NB4 (cell line): ENCODE results near the gene CLEC3B.

Experiments
- DNase-seq: peaks from one replicate; pipeline ENCODE4 v3.0.0; 2010; ENCODE audit warnings: low read depth
- H3K4me3 ChIP-seq: one replicate; pipeline ENCODE4 v1.5.1; 2011; ENCODE audit warnings: mild to moderate bottlenecking, low read depth, low read length, moderate library complexity
- MYC ChIP-seq: IDR thresholded peaks from 2 replicates; pipeline ENCODE4 v1.6.1; 2011; ENCODE audit warnings: low read depth, low read length
- POLR2A ChIP-seq: IDR thresholded peaks from 2 replicates; pipeline ENCODE4 v1.6.1; 2011; ENCODE audit warnings: mild to moderate bottlenecking; ENCODE audit not compliant: insufficient read length; ENCODE audit errors: extremely low read depth
- TF ChIP-seq, protein P1 (sequence below): IDR thresholded peaks from one replicate; pipeline ENCODE4 v1.5.1; 2012; ENCODE audit warnings: low read depth, low read length
- TF ChIP-seq, protein P2 (sequence below): IDR thresholded peaks from 2 replicates; pipeline ENCODE4 v1.6.1; 2011; ENCODE audit warnings: low read depth, low read length

CLEC3B gene

DNA sequence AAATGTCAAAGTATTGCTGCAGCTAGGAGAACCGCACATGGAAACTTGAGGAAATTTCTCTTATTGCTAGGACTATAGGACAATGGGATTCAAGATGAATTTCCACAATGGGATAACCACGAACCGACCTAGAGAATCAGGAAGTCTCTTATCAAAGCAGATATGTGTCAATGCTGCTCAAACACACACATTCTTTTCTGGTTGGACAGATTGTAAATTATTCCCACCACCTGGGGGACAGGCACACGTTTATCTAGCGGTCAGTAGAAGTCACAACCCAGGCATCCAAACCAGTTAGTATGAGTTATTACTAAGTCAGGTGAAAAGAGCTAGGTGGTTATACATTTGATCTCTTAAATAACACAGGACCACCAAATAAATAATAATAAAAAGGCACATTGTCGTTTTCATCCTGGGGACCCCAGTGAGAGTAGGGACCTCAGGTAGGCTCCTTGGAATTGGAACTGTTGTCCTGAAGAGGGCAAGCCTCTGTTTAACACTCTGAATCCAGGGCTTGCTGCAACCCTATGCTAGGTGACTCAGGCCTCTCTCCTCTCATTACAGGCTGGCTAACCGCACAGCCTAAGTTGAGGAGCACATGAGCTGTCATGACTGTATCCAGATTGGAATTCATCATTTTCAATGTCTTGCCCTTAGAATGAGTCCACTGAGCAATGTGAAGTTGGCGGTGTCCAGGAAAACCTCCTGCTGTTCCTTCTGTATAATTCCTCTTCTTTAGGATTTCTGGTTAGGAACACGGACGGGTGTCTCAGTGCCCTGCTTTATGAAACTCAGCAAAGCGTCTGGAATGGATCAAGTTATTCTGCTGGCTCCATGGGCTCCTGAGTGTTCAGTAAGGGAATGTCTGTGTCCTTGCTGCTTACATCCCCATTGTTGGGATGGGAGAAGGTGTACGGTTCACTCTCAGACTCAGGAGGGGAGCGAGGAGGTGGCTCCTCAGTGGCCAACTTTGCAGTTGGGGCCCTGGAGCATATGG is 59.0 kb downstream of the CLEC3B start:
- TF ChIP-seq, protein P1, sequence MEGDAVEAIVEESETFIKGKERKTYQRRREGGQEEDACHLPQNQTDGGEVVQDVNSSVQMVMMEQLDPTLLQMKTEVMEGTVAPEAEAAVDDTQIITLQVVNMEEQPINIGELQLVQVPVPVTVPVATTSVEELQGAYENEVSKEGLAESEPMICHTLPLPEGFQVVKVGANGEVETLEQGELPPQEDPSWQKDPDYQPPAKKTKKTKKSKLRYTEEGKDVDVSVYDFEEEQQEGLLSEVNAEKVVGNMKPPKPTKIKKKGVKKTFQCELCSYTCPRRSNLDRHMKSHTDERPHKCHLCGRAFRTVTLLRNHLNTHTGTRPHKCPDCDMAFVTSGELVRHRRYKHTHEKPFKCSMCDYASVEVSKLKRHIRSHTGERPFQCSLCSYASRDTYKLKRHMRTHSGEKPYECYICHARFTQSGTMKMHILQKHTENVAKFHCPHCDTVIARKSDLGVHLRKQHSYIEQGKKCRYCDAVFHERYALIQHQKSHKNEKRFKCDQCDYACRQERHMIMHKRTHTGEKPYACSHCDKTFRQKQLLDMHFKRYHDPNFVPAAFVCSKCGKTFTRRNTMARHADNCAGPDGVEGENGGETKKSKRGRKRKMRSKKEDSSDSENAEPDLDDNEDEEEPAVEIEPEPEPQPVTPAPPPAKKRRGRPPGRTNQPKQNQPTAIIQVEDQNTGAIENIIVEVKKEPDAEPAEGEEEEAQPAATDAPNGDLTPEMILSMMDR, result no peak
- TF ChIP-seq POLR2A, result no peak
- TF ChIP-seq MYC, result no peak
- TF ChIP-seq, protein P2, sequence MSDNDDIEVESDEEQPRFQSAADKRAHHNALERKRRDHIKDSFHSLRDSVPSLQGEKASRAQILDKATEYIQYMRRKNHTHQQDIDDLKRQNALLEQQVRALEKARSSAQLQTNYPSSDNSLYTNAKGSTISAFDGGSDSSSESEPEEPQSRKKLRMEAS, result no peak
- no peak overlapping the region for H3K4me3 ChIP-seq
- no peak for DNase-seq
